Uterus (tissue), 4 donors: ENCODE measurements around the gene ZNF765. TPM values are rescaled to one million over a fixed set of nuclear protein-coding genes. Genes with fewer than 3 reads are reported as not detected.
A peak's percentile ranks its signal among the peaks of the same experiment; 100 is the strongest.
"Not testable (repeated sequence)": the region's sequence is repeated elsewhere in the genome, so short reads cannot be mapped to it uniquely, and the experiment has no call there.

Experiments
- DNase-seq, 2 donors: peaks; one replicate each; pipeline ENCODE4 v3.0.0-alpha.2; 2019 to 2020
- H3K27ac ChIP-seq, 2 donors: fragments of 200-600 bp; sonication (generic); 1 replicate in 1 of 2; 2 replicates in 1 of 2; pipeline ENCODE4 v1.5.1; 2016 to 2018
- H3K27me3 ChIP-seq, 2 donors: fragments of 200-600 bp; sonication (generic); one replicate each; pipeline ENCODE4 v1.5.1; 2018 to 2019; ENCODE audit warnings: control low read depth in 1 of 2
- H3K36me3 ChIP-seq, 2 donors: fragments of 200-600 bp; sonication (generic); one replicate each; pipeline ENCODE4 v1.5.1; 2019; ENCODE audit warnings: control low read depth in 1 of 2
- H3K4me1 ChIP-seq, 2 donors: fragments of 200-600 bp; sonication (generic); one replicate each; pipeline ENCODE4 v1.5.1; 2018 to 2019; ENCODE audit warnings: control low read depth in 1 of 2
- H3K4me3 ChIP-seq, 2 donors: fragments of 200-600 bp; sonication (generic); 1 replicate in 1 of 2; 2 replicates in 1 of 2; pipeline ENCODE4 v1.5.1; 2018 to 2019; ENCODE audit warnings: mild to moderate bottlenecking in 1 of 2
- H3K9me3 ChIP-seq, 2 donors: fragments of 200-600 bp; sonication (generic); one replicate each; pipeline ENCODE4 v1.5.1; 2019; ENCODE audit warnings: control low read depth in 1 of 2
- POLR2A ChIP-seq, 2 donors: fragments of 450-650 bp; IDR thresholded peaks; one replicate each; pipeline ENCODE4 v1.6.1; 2016; ENCODE audit warnings: antibody characterized with exemption in 2 of 2, mild to moderate bottlenecking in 1 of 2, moderate library complexity in 1 of 2
- intact Hi-C: fragments of 100-400 bp; cut with DNase I; formaldehyde crosslinking; loops from one replicate; pipeline ENCODE4 v1.15.1; 2023; ENCODE audit warnings: low total_unique reads
- total RNA-seq, 4 donors: library from RNA; depleted of rRNA in 3 of 4; stranded (reverse); fragments of >200 nt in 3 of 4; gene quantifications; one replicate each; pipeline versions ENCODE4 v1.1.0 to v1.2.4, GENCODE V29; 2014 to 2023
- TF ChIP-seq, protein P1 (sequence below), 4 experiments: fragments of 200-600 bp in 2 of 4; fragments of 450-650 bp in 2 of 4; sonication (generic) in 2 of 4; IDR thresholded peaks; one replicate each; pipeline ENCODE4 v1.5.1; 2016 to 2019; ENCODE audit warnings: antibody characterized with exemption in 4 of 4, mild to moderate bottlenecking in 2 of 4, moderate library complexity in 1 of 4
- donor health status: DM: yes; HTN: yes; CAD: no.

Gene ZNF765
- total RNA-seq, 4 donors from 2014 or later, result 5.1 to 28.8 (median 23.6) TPM

DNA sequence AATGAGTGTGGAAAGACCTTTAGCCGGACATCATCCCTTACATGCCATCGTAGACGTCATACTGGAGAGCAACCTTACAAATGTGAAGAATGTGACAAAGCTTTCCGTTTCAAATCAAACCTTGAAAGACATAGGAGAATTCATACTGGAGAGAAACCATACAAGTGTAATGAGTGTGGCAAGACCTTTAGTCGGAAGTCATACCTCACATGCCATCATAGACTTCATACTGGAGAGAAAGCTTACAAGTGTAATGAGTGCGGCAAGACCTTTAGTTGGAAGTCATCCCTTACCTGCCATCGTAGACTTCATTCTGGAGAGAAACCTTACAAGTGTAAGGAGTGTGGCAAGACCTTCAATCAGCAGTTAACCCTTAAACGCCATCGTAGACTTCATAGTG lies 60.9 kb downstream of the ZNF765 start:
- TF ChIP-seq POLR2A (IDR thresholded peaks at IDR 0.05), result no peak
- TF ChIP-seq, protein P1, sequence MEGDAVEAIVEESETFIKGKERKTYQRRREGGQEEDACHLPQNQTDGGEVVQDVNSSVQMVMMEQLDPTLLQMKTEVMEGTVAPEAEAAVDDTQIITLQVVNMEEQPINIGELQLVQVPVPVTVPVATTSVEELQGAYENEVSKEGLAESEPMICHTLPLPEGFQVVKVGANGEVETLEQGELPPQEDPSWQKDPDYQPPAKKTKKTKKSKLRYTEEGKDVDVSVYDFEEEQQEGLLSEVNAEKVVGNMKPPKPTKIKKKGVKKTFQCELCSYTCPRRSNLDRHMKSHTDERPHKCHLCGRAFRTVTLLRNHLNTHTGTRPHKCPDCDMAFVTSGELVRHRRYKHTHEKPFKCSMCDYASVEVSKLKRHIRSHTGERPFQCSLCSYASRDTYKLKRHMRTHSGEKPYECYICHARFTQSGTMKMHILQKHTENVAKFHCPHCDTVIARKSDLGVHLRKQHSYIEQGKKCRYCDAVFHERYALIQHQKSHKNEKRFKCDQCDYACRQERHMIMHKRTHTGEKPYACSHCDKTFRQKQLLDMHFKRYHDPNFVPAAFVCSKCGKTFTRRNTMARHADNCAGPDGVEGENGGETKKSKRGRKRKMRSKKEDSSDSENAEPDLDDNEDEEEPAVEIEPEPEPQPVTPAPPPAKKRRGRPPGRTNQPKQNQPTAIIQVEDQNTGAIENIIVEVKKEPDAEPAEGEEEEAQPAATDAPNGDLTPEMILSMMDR (IDR thresholded peaks at IDR 0.05), result no peak
- DNase-seq, result no peak
- no peaks in the 10 kb centered on the region for H3K36me3 ChIP-seq

DNA sequence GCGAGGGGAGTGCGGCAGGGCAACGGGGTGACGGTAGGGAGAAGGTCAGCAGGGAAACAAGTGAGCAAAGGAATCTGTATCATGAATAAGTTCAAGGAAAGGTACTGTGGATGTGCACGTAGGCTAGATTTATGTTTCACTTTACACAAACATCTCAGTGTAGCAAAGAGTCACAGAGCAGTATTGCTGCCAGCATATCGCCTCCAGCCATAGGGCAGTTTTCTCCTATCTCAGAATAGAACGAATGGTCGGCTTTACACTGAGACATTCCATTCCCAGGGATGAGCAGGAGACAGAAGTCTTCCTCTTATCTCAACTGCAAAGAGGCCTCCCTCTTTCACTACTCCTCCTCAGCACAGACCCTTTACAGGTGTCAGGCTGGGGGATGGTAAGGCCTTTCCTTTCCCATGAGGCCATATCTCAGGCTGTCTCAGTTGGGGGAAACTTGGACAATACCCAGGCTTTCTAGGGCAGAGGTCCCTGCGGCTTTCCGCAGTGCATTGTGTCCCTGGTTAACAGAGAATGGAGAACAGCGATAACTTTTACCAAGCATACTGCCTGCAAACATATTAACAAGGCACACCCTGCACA lies 65.3 kb downstream of the ZNF765 start:
- H3K27me3 ChIP-seq, intact Hi-C loops, DNase-seq, H3K9me3 ChIP-seq, H3K36me3 ChIP-seq, H3K27ac ChIP-seq, H3K4me3 ChIP-seq, H3K4me1 ChIP-seq: not testable (repeated sequence)

More for the DNA sequence above, 60.9 kb downstream of the ZNF765 start:
- no peaks in the 10 kb centered on the region for H3K4me1 ChIP-seq
- H3K27ac ChIP-seq, result no peak overlapping the region
- intact Hi-C loops, result no loop called here
- H3K27me3 ChIP-seq, result no peaks in the 10 kb centered on the region
- H3K4me3 ChIP-seq, result no peak overlapping the region
- H3K9me3 ChIP-seq, result peaks cover 0 to 8% of the 10 kb centered on the region in 2 donors

DNA sequence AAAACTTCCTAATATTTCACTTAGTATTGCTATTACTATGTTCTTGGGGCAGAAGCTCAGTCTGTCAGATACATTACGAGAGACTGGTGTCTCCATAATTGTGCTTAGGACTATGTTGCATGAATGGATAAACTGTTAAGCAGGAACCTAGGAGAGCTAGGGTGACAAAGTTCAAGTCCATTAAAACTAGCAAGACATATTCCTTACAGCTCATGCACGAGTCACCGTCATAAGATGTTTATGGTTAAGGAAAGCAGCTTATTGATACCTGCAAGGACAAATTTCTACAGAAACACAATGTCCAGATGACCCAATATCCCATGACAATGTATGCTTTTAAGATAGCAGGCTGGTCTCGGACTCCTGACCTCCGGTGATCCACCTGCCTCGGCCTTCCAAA lies 66.9 kb downstream of the ZNF765 start:
- TF ChIP-seq, protein P1 (IDR thresholded peaks at IDR 0.05), result no peak
- no peak for TF ChIP-seq POLR2A (IDR thresholded peaks at IDR 0.05)
- Histone ChIP-seq H3K4me3 (no peak overlapping the region), H3K4me1 (peaks cover 0 to 4% of the 10 kb centered on the region in 2 donors), H3K9me3 (no peaks in the 10 kb centered on the region), H3K27me3 (no peaks in the 10 kb centered on the region), H3K27ac (no peak overlapping the region), H3K36me3 (no peaks in the 10 kb centered on the region)
- intact Hi-C loops, result no loop called here
- no peak for DNase-seq

DNA sequence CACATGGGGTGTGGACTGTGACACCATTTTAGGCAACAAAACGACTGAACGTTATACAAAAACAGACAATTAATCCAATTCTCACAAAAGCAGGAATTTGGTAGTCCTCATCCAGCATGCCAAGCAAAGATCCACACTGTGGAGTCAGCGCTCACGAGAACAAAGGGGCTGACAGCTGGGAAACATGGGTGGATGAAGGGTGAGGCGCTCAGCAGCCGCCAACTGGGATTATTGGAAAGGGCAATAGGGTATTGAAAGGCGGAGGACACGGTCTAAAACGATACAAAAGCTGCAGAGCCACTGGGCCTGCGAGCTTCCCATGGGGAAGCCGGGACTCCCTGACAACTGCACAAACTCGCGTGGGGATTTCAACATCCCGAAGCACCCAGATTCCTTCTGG lies 67.9 kb downstream of the ZNF765 start:
- H3K27me3 ChIP-seq, result no peaks in the 10 kb centered on the region
- TF ChIP-seq, protein P1 (IDR thresholded peaks at IDR 0.05), result no peak
- TF ChIP-seq POLR2A (IDR thresholded peaks at IDR 0.05), result no peak
- no peaks in the 10 kb centered on the region for H3K36me3 ChIP-seq
- peaks cover 0 to 6% of the 10 kb centered on the region in 2 donors for H3K4me1 ChIP-seq
- intact Hi-C loops, result no loop called here
- H3K27ac ChIP-seq, result no peak overlapping the region
- H3K9me3 ChIP-seq, result no peaks in the 10 kb centered on the region
- DNase-seq, result no peak
- H3K4me3 ChIP-seq, result no peak overlapping the region

DNA sequence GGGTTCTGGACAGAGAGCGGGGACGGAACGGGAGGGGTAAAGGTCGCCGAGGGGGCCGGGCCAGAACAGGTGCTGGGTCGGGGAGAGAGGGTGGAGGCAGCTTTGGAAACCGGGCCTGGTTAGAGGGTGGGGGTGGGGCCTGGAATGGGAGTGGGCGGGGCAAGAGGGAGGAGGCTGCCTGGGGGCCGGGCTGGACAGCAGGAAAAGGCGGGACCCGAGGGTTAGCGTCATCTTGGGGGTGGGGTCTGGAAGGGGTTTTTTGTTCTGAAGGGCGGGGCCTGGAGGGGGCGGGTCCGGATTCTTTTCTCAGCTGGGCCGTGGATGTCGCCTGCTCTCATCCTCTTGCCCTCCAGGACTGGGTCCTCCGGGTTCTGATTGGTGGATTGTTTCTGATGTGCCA lies 68.3 kb downstream of the ZNF765 start:
- no peak overlapping the region for H3K4me3 ChIP-seq

More for the DNA sequence above, 68.3 kb downstream of the ZNF765 start:
- intact Hi-C loops, result no loop called here
- Histone ChIP-seq H3K27me3 (no peaks in the 10 kb centered on the region), H3K36me3 (no peaks in the 10 kb centered on the region), H3K9me3 (no peaks in the 10 kb centered on the region), H3K27ac (no peak overlapping the region), H3K4me1 (peaks cover 0 to 6% of the 10 kb centered on the region in 2 donors)
- TF ChIP-seq POLR2A (IDR thresholded peaks at IDR 0.05), result no peak
- TF ChIP-seq, protein P1 (IDR thresholded peaks at IDR 0.05), result no peak
- peak; percentile 67 to 71 for DNase-seq
